Measurements from ENCODE around the gene C14orf93. TPM values are rescaled to one million over a fixed set of nuclear protein-coding genes. Genes with fewer than 3 reads are reported as not detected.

The C14orf93 gene
- total and polyA plus RNA-seq, 9 of the 15 experiments (the other 6 are each of a cell fraction or from before 2014, with no cell fraction given): 2.2 to 22.4 (median 16.1) TPM

- TF ChIP-seq JUNB (CRISPR knock-in tag; conservative IDR thresholded peaks at IDR 0.05) (no peak), SMARCA5 (IDR thresholded peaks at IDR 0.05) (0 out of 2 replicates have a peak, but pooled peaks have one; percentile 39), PRMT5 (CRISPR knock-in tag; IDR thresholded peaks at IDR 0.05) (no peak), RNF2 (IDR thresholded peaks at IDR 0.05) (no peak), ZNF217 (CRISPR knock-in tag; IDR thresholded peaks at IDR 0.05) (no peak), TRIM25 (IDR thresholded peaks at IDR 0.05; ENCODE audit: borderline replicate concordance) (peak; percentile 98), TSC22D4 (tag; IDR thresholded peaks at IDR 0.05) (no peak), TSHZ1 (CRISPR knock-in tag; IDR thresholded peaks at IDR 0.05) (no peak), KAT7 (CRISPR knock-in tag; IDR thresholded peaks at IDR 0.05; ENCODE audit: borderline replicate concordance) (no peak), CXXC5 (CRISPR knock-in tag; IDR thresholded peaks at IDR 0.05) (peak; percentile 84), NR2C2 (CRISPR knock-in tag; IDR thresholded peaks at IDR 0.05) (no peak), NR2C2 (tag; IDR thresholded peaks at IDR 0.05) (no peak), POU5F1 (IDR thresholded peaks at IDR 0.05; ENCODE audit: borderline replicate concordance, low read depth, low read length, partially characterized antibody) (no peak), ZNF699 (CRISPR knock-in tag; IDR thresholded peaks at IDR 0.05; ENCODE audit: insufficient replicate concordance) (no peak), JUN (IDR thresholded peaks at IDR 0.05; ENCODE audit: borderline replicate concordance, low read depth, low read length) (no peak), JUN (CRISPR knock-in tag; IDR thresholded peaks at IDR 0.05; ENCODE audit: borderline replicate concordance) (no peak), STAT5B (CRISPR knock-in tag; IDR thresholded peaks at IDR 0.05) (no peak), ZZZ3 (IDR thresholded peaks at IDR 0.05) (no peak), BCL6 (CRISPR knock-in tag; IDR thresholded peaks at IDR 0.05) (no peak), NEUROD1 (IDR thresholded peaks at IDR 0.05; ENCODE audit: borderline replicate concordance, low read depth, low read length, partially characterized antibody) (no peak), RAD51 (IDR thresholded peaks at IDR 0.05; ENCODE audit: borderline replicate concordance, low read depth) (no peak)
- TF ChIP-seq, protein P1, sequence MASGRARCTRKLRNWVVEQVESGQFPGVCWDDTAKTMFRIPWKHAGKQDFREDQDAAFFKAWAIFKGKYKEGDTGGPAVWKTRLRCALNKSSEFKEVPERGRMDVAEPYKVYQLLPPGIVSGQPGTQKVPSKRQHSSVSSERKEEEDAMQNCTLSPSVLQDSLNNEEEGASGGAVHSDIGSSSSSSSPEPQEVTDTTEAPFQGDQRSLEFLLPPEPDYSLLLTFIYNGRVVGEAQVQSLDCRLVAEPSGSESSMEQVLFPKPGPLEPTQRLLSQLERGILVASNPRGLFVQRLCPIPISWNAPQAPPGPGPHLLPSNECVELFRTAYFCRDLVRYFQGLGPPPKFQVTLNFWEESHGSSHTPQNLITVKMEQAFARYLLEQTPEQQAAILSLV (tag; IDR thresholded peaks at IDR 0.05): no peak
Observed at GRCh38 chr14:23056956-23057756, 47.2 kb upstream of the C14orf93 start, which contains the start of gene CDH24 (continued).
